GM18867 (cell line): ENCODE measurements around the gene STPG3.

ENCODE experiments used
- ATAC-seq: cut with Tn5 transposase; IDR thresholded peaks from one replicate; pipeline ENCODE4 v1.9.1; 2021; ENCODE audit warnings: mild to moderate bottlenecking, moderate library complexity; ENCODE audit not compliant: unreplicated experiment

Gene STPG3

GRCh38 chr9:137221506-137222111 is 29.5 kb upstream of the STPG3 start:
- no peak for ATAC-seq

- no peak for ATAC-seq
Measured at GRCh38 chr9:137222190-137223077, 28.7 kb upstream of the STPG3 start, which contains the start of gene RNF208. Gene RNF208 (minus strand): TSS chr9:137222240. CDS start chr9:137221212, 1,028 bp downstream.

DNA sequence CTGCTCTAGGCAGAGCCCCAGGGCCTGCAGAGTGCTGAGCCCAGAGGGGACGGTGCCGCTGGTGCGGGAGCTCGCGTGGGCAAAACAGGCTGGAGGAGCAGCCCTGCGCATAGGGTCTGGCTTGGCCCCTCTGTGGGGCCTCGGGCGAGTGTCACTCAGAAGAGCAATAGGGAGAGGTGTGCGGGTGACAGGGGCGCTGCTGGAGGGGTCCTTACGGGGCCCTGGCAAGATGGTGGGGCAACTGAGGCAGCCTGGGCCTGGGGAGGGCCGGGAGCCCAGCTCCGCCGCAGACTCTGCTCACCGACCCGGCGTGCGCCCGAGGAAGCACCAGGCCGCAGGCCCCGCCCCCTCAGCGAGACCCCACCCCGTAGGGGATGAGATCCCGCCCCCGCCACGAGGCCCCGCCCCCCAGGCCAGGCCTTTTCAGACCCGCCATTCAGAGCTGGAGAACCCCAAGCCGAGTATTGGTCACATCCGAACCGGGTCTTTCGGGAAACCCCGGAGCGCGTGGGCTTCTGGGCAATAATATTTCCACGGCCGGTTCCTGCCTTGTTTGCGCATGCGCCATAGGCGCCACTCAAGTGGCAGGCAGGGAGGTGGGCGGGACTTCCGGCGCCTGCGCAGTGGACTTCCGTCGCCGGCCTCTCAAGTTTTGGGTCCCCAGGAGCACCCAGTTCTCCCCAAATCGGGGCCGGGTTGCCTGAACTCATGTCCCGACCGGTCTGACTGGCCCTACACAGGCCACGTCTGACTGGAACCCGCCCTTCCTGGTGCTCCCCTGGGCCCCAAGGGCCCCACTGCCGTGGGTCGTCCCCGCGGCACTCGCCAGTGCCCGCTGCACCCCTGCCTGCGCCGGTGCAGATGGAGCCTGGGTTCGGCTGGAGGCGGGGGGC is 27.8 kb upstream of the STPG3 start:
- peak; percentile 69 for ATAC-seq

DNA sequence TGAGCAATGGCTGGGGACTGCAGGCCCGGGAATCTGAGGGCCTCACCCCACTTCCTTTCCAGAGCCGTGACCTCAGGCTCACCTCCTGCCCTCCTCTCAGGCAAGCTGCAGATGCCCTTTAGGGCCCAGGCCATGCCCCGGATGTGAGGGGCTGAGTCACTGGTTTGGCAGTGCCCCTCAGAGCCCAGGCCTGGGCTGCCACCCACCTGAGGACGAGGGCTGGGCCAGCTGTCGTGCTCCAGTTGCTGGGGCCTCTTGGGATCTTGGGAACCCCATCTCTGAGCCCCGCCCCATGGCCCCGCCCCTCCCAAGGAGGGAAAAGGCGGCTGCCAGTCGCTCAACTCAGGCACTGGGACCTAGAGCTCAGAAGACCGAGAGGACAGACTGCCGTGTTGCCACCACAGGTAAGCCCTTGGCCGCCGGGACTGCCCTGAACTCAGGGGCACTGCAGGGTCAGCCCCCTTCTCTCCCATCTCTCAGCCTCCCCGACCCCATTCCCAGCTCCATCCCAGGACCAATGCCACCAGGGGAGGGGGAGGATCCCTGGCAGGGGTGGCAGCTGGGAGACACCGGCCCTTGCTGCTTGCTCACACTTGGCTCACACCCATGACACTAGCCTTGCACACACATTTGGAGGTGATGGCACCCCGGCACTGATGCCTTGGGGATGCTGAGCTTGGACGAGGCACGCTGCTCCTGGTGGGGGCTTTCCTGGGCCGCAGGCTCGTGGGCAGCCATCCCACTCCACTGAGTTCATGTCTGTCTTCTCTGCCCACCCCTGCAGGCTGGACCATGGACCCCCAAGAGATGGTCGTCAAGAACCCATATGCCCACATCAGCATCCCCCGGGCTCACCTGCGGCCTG is 26.0 kb upstream of the STPG3 start, which contains the start of gene CYSRT1:
Gene CYSRT1 (plus strand): TSS at position 345 of the 865 bp plus-strand sequence. CDS start 448 bp downstream, at position 793.
- no peak for ATAC-seq

DNA sequence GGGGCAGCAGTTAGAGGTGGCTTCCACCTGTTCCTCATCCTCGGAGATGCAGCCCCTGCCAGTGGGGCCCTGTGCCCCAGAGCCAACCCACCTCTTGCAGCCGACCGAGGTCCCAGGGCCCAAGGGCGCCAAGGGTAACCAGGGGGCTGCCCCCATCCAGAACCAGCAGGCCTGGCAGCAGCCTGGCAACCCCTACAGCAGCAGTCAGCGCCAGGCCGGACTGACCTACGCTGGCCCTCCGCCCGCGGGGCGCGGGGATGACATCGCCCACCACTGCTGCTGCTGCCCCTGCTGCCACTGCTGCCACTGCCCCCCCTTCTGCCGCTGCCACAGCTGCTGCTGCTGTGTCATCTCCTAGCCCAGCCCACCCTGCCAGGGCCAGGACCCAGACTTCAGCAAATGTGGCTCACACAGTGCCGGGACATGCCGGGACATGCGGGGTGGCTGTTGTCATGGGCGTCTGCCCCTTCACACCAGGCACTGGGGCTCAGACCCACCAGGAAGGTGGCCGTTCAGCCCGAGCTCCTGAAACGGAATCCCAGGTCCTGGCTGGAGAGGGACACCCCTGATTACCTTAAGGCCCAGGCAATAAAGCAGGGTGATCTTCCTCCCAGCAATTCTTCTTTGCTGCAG is 25.3 kb upstream of the STPG3 start:
- no peak for ATAC-seq

- ATAC-seq, result no peak
Measured at GRCh38 chr9:137226338-137227053, 24.6 kb upstream of the STPG3 start.

- no peak for ATAC-seq
Measured at GRCh38 chr9:137227054-137227852, 23.8 kb upstream of the STPG3 start, which contains the start of gene RNF224. Gene RNF224 (plus strand): TSS chr9:137227502. CDS start chr9:137228336, 834 bp downstream.

DNA sequence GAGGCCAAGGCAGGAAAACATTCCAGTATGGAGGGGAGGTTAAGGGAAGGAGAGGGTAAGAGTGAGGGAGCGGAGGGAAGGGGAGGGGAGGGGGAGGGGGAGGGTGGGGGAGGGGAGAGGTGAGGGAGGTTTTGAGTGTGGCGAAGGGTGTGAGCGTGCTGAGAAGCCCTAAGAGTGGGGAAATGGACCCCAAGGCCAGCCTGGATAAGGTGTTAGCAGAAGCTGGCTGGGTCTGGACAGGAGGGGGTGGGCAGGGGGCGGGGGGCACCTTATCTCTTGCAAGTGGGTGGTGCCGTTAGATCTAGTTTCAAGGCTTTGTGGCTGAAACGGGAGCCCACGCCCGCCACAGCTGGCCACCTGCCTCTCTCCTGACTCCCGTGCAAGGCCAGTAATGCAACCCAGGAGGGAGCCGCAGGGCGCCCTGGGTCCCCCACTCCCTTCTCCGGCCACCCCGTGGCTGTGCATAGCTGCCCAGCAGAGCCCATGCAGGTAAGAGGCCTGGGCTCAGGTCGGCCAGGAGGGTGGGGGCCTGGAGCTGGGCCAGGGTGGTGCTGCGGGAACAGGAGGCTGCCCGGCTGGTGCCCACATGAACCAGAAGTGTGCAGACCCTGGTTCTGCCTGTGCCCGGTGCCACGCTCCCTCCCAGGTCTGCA is 23.1 kb upstream of the STPG3 start:
- ATAC-seq, result no peak

DNA sequence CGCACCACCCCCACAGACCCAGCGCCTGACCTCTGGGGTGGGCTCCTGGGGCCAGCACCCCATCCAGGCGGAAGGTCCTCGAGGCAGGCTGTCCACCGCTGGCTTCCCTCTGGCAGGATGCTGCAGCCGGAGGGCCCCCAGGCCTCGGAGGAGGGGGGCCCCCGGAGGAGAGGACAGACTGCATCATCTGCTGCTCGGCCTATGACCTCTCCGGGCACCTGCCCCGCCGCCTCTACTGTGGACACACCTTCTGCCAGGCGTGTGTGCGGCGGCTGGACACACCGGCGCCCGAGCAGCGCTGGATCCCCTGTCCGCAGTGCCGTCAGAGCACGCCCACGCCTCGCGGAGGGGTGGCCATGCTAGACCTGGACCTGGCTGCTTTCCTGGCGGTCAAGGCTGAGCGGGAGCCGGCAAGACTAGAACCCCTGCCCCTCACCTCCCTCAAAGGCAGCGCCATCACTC is 22.5 kb upstream of the STPG3 start:
- ATAC-seq, result no peak

DNA sequence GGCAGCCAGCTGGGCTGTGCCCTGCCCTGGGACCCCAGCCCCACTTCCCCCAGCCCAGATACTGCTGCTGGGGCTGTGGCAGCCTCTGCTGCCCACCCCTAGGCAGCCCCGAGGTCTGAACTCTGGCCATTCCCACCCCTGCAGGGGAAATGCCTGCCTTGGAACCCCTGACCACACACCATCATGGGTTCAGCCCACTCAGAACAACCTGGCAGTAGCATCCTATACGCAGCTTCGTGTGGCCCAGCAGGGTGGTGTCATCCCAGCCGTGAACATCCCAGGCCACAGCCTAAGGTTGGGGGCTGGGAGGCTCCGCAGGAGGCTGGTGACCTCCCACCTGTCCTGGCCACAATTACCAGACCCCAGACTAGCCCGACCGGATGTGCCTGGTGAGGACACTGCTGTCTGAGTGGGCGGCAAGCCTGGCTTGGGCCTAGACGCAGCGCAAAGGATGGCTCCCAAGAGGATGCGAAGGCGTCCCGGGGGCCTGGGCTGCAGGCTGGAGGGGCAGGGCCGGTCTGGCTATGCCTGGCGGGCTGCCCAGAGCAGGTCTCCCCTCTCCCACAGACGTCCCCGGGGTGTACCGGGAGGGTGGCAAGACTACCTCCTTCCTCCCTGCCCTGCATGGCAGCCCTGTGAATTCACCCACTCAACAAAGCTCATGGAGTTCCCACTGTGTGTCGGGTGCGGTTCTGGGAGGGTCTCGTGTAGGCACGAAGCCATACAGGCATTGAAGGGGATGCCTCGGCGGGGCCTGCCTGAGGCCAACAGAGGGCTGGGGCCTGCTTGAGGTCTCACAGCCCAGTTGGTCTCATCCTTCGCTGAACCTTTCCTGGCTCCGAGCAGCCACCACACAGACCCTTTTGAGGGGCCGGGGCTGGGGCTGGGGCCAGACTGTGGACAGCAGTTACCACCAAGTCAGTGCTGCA is 21.9 kb upstream of the STPG3 start:
- ATAC-seq, result no peak

- no peak for ATAC-seq
Measured at GRCh38 chr9:137229903-137230704, 21.0 kb upstream of the STPG3 start.

DNA sequence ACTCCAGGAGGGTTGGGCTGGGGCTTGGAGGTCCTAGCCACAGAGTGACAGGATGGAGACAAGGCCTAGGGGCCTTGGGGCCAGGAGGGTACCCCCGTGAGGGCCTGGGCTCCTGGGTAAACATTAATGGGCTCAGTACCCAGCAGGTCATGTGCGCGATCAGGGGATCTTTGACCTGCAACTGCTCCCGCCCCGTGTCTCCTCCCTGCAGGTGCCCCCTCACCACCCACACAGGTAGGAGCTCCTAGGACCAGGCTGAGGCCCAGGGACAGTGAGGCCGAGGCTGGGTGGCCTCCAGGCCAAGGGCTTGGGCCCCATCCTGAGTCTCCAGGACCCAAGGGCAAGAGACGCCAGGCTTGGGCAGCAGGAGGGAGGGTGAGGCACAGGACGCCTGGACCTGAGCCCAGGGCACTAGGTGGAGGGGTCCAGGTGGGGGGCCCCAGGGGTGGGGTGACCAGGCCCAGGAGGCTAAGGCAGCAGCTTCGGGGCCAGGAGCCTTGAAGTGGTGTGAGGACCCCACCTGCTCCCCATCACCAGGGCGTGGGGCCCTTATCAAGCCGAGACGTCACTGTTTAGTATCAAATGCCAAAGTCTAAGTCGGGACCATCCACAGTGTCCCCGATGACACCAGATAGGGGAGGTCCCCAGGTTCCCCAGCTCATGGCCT is 20.2 kb upstream of the STPG3 start, which contains the start of gene SLC34A3:
Gene SLC34A3 (plus strand): TSS at position 197 of the 667 bp plus-strand sequence. CDS start 802 bp downstream, outside the sequence.
- no peak for ATAC-seq

DNA sequence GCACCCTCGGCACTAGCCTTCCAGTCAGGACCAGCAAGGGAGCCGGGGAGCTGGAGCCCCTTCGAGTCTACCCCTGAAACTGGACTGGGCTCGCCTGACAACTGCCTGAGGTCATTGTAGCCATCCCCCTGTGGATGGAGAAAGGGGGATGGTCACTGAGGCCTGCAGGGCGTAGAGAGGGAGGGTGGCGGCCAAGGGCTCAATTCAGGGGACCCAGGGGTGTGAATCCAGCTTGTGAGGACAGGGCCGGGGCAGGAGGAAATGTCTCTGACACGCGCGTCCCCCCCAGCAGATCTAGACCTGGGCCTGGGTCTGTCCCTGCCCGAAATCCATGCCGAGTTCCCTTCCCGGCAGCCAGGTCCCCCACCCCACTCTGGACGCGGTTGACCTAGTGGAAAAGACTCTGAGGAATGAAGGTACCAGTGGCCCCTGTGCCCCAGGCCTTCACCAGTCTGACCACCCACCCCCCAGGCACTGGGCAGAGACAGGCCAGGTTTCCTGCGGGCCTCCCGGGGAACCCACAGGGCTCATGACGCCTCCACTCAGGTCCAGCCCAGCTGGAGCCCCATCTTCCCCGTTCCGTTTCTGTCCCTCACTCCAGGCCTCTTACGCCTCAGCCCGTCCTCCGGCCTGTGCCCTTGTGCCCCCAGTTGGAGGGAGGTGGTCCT is 19.6 kb upstream of the STPG3 start:
- ATAC-seq, result no peak

DNA sequence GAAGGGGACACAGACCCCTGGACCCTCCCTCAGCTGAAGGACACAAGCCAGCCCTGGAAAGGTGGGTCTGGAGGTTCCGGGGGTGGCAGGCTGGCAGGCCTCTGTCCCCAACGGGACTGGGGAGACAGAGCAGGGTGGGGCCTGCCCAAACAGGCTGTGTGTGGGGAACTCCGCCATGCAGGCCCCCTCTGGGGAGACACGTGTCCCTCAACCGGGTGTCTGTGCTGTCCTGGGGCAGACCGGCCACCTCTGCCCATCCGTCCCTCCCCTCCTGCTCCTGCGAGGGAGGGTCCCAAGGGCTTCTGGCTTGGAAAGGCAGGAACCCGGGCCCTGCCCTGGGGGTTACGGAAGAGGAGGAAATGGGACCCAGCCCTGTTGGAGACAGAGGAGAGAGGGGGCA is 19.0 kb upstream of the STPG3 start:
- ATAC-seq, result no peak
